ENCODE data around the gene RNF111. TPM values are rescaled to one million over a fixed set of nuclear protein-coding genes. Genes with fewer than 3 reads are reported as not detected.

RNF111 gene
- total and polyA plus RNA-seq, 9 of the 15 experiments (the other 6 are each of a cell fraction or from before 2014, with no cell fraction given) = 7.9 to 26.0 (median 14.4) TPM

- TF ChIP-seq CREB3 (tag; conservative IDR thresholded peaks at IDR 0.05; ENCODE audit: low read depth) = no peak
- TF ChIP-seq ZNF830 (CRISPR knock-in tag; IDR thresholded peaks at IDR 0.05) = no peak
- TF ChIP-seq ZSCAN29 (IDR thresholded peaks at IDR 0.05) = no peak
- TF ChIP-seq, protein P1, sequence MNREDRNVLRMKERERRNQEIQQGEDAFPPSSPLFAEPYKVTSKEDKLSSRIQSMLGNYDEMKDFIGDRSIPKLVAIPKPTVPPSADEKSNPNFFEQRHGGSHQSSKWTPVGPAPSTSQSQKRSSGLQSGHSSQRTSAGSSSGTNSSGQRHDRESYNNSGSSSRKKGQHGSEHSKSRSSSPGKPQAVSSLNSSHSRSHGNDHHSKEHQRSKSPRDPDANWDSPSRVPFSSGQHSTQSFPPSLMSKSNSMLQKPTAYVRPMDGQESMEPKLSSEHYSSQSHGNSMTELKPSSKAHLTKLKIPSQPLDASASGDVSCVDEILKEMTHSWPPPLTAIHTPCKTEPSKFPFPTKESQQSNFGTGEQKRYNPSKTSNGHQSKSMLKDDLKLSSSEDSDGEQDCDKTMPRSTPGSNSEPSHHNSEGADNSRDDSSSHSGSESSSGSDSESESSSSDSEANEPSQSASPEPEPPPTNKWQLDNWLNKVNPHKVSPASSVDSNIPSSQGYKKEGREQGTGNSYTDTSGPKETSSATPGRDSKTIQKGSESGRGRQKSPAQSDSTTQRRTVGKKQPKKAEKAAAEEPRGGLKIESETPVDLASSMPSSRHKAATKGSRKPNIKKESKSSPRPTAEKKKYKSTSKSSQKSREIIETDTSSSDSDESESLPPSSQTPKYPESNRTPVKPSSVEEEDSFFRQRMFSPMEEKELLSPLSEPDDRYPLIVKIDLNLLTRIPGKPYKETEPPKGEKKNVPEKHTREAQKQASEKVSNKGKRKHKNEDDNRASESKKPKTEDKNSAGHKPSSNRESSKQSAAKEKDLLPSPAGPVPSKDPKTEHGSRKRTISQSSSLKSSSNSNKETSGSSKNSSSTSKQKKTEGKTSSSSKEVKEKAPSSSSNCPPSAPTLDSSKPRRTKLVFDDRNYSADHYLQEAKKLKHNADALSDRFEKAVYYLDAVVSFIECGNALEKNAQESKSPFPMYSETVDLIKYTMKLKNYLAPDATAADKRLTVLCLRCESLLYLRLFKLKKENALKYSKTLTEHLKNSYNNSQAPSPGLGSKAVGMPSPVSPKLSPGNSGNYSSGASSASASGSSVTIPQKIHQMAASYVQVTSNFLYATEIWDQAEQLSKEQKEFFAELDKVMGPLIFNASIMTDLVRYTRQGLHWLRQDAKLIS (CRISPR knock-in tag; IDR thresholded peaks at IDR 0.05) = no peak
- no peak for TF ChIP-seq KAT7 (CRISPR knock-in tag; IDR thresholded peaks at IDR 0.05; ENCODE audit: borderline replicate concordance)
- no peak for TF ChIP-seq MBD1 (CRISPR knock-in tag; IDR thresholded peaks at IDR 0.05)
- TF ChIP-seq, protein P2, sequence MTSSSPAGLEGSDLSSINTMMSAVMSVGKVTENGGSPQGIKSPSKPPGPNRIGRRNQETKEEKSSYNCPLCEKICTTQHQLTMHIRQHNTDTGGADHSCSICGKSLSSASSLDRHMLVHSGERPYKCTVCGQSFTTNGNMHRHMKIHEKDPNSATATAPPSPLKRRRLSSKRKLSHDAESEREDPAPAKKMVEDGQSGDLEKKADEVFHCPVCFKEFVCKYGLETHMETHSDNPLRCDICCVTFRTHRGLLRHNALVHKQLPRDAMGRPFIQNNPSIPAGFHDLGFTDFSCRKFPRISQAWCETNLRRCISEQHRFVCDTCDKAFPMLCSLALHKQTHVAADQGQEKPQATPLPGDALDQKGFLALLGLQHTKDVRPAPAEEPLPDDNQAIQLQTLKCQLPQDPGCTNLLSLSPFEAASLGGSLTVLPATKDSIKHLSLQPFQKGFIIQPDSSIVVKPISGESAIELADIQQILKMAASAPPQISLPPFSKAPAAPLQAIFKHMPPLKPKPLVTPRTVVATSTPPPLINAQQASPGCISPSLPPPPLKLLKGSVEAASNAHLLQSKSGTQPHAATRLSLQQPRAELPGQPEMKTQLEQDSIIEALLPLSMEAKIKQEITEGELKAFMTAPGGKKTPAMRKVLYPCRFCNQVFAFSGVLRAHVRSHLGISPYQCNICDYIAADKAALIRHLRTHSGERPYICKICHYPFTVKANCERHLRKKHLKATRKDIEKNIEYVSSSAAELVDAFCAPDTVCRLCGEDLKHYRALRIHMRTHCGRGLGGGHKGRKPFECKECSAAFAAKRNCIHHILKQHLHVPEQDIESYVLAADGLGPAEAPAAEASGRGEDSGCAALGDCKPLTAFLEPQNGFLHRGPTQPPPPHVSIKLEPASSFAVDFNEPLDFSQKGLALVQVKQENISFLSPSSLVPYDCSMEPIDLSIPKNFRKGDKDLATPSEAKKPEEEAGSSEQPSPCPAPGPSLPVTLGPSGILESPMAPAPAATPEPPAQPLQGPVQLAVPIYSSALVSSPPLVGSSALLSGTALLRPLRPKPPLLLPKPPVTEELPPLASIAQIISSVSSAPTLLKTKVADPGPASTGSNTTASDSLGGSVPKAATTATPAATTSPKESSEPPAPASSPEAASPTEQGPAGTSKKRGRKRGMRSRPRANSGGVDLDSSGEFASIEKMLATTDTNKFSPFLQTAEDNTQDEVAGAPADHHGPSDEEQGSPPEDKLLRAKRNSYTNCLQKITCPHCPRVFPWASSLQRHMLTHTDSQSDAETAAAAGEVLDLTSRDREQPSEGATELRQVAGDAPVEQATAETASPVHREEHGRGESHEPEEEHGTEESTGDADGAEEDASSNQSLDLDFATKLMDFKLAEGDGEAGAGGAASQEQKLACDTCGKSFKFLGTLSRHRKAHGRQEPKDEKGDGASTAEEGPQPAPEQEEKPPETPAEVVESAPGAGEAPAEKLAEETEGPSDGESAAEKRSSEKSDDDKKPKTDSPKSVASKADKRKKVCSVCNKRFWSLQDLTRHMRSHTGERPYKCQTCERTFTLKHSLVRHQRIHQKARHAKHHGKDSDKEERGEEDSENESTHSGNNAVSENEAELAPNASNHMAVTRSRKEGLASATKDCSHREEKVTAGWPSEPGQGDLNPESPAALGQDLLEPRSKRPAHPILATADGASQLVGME (CRISPR knock-in tag; IDR thresholded peaks at IDR 0.05) = no peak
- no peak for TF ChIP-seq MTA1 (IDR thresholded peaks at IDR 0.05; ENCODE audit: borderline replicate concordance)
- no peak for TF ChIP-seq MED1 (CRISPR knock-in tag; IDR thresholded peaks at IDR 0.05; ENCODE audit: borderline replicate concordance)
- TF ChIP-seq NR2C1 (IDR thresholded peaks at IDR 0.05) = no peak
- TF ChIP-seq NR2C1 (tag; IDR thresholded peaks at IDR 0.05) = no peak
- no peak for TF ChIP-seq COPS2 (conservative IDR thresholded peaks at IDR 0.05)
- TF ChIP-seq ATF7 (IDR thresholded peaks at IDR 0.05) = no peak
Observed at GRCh38 chr15:59116771-59117170, 129.3 kb downstream of the RNF111 start (continued).

Measured in K562 (cell line).